ES-I3 (cell line): Measurements from ENCODE around the gene ATP11B.

Experiments used
- H3K36me3 ChIP-seq: 2 replicates; pipeline ENCODE4 v1.6.1; 2013; ENCODE audit warnings: mild to moderate bottlenecking, low read length, control low read depth, moderate library complexity; ENCODE audit not compliant: insufficient read depth
- H3K4me1 ChIP-seq: 2 replicates; pipeline ENCODE4 v1.6.1; 2013; ENCODE audit warnings: mild to moderate bottlenecking, control low read depth, low read length; ENCODE audit not compliant: insufficient read depth
- H3K9ac ChIP-seq: 2 replicates; pipeline ENCODE4 v1.6.1; 2013; ENCODE audit warnings: low read depth, mild to moderate bottlenecking, low read length, moderate library complexity
- H3K9me3 ChIP-seq: 2 replicates; pipeline ENCODE4 v1.6.1; 2013; ENCODE audit warnings: mild to moderate bottlenecking, low read length, moderate library complexity; ENCODE audit not compliant: control insufficient read depth, insufficient read depth

ATP11B gene

DNA sequence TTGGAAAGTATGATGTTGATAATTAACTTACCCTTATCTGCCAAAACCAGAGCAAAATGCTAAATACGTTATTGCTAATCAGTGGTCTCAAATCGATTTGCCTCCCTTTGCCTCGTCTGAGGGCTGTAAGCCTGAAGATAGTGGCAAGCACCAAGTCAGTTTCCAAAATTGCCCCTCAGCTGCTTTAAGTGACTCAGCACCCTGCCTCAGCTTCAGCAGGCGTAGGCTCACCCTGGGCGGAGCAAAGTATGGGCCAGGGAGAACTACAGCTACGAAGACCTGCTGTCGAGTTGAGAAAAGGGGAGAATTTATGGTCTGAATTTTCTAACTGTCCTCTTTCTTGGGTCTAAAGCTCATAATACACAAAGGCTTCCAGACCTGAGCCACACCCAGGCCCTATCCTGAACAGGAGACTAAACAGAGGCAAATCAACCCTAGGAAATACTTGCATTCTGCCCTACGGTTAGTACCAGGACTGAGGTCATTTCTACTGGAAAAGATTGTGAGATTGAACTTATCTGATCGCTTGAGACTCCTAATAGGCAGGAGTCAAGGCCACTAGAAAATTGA, 127.3 kb downstream of the ATP11B start:
- Histone ChIP-seq H3K9ac (no peak overlapping the region), H3K9me3 (no peaks in the 10 kb centered on the region), H3K36me3 (no peaks in the 10 kb centered on the region), H3K4me1 (peaks cover 18% of the 10 kb centered on the region)

GRCh38 chr3:182921665-182922355, 128.5 kb downstream of the ATP11B start:
- Histone ChIP-seq H3K9me3 (no peaks in the 10 kb centered on the region), H3K9ac (no peak overlapping the region), H3K4me1 (peaks cover 18% of the 10 kb centered on the region), H3K36me3 (no peaks in the 10 kb centered on the region)

DNA sequence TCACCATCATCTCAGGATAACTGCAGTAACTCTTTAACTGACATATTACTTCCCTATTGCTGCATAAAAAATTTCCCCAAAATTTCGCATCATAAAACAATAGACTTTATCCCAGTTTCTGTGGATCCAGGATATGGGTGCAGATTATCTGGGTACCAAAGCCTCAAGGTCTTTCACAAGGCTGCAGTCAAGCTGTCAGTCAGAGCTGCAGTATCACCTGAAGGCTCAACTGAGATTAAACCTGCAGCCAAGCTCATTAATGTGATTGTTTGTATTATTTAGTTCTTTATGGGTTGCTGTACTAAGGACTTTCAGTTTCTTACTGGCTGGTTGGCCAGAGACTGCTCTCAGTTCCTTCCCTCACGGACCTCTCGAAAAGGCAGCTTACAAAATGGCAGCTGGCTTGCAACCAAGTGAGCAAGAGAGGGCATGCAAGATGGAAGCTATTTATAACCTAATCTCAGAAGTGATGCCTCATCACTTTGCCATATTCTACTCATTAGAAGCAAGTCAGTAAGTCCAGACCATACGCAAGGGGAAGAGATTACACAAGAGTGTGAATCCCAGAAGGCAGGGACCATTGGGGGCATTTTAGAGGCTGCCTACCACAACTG, 132.1 kb downstream of the ATP11B start:
- peaks cover 12% of the 10 kb centered on the region for H3K4me1 ChIP-seq
- no peak overlapping the region for H3K9ac ChIP-seq
- no peaks in the 10 kb centered on the region for H3K9me3 ChIP-seq
- H3K36me3 ChIP-seq = no peaks in the 10 kb centered on the region

- H3K9ac ChIP-seq = no peak overlapping the region
- H3K9me3 ChIP-seq = no peaks in the 10 kb centered on the region
- H3K4me1 ChIP-seq = peaks cover 7% of the 10 kb centered on the region; the same call in 1 of the 2 replicates
- H3K36me3 ChIP-seq = no peaks in the 10 kb centered on the region
Measured at GRCh38 chr3:182925944-182926337, 132.6 kb downstream of the ATP11B start.

GRCh38 chr3:182935803-182936202, 142.5 kb downstream of the ATP11B start:
- H3K9ac ChIP-seq = no peak overlapping the region
- H3K4me1 ChIP-seq = no peaks in the 10 kb centered on the region
- no peaks in the 10 kb centered on the region; the same call in 1 of the 2 replicates for H3K9me3 ChIP-seq
- H3K36me3 ChIP-seq = no peaks in the 10 kb centered on the region; the same call in 1 of the 2 replicates

- Histone ChIP-seq H3K4me1 (no peaks in the 10 kb centered on the region), H3K9ac (no peak overlapping the region)
Measured at GRCh38 chr3:182936239-182936917, 143.1 kb downstream of the ATP11B start.

GRCh38 chr3:182936918-182937285, 143.6 kb downstream of the ATP11B start:
- no peaks in the 10 kb centered on the region; the same call in 1 of the 2 replicates for H3K36me3 ChIP-seq
- no peak overlapping the region for H3K9ac ChIP-seq
- no peaks in the 10 kb centered on the region for H3K4me1 ChIP-seq
- no peaks in the 10 kb centered on the region; the same call in 1 of the 2 replicates for H3K9me3 ChIP-seq

More at GRCh38 chr3:182936239-182936917, 143.1 kb downstream of the ATP11B start:
- H3K9me3 ChIP-seq = no peaks in the 10 kb centered on the region; the same call in 1 of the 2 replicates
- H3K36me3 ChIP-seq = no peaks in the 10 kb centered on the region; the same call in 1 of the 2 replicates

DNA sequence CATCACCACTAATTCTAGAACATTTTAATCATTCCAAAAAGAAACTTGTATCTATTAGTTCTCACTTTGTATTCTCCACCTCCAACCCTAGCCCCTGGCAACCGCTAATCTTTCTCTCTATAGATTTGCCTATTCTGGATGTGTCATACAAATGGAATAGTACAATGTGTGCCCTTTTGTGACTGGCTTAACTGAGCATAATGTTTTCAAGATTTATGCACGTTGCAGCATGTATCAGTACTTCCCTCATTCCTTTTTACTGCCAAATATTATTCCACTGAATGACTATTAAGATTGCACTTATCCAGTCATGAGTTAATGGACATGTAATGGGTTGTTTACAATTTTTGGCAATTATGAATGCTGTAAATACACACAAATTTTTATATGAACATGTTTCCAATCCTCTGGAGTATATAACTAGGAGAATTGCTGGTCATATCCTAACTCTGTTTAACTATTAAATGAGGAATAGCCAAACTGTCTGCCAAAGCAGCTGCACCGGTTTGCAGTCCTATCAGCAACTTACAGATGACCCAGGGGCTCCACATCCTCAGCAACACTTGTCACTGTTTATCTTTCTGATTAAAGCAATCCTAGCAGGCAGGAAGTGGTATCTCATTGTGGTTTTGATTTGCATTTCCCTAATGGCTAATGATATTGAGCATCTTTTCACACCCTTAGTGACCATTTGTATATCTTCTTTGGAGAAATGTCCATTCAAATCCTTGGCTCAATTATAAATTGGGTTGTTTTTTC, 144.2 kb downstream of the ATP11B start:
- H3K36me3 ChIP-seq = no peaks in the 10 kb centered on the region; the same call in 1 of the 2 replicates
- no peaks in the 10 kb centered on the region for H3K9me3 ChIP-seq
- H3K9ac ChIP-seq = no peak overlapping the region
- no peaks in the 10 kb centered on the region for H3K4me1 ChIP-seq

DNA sequence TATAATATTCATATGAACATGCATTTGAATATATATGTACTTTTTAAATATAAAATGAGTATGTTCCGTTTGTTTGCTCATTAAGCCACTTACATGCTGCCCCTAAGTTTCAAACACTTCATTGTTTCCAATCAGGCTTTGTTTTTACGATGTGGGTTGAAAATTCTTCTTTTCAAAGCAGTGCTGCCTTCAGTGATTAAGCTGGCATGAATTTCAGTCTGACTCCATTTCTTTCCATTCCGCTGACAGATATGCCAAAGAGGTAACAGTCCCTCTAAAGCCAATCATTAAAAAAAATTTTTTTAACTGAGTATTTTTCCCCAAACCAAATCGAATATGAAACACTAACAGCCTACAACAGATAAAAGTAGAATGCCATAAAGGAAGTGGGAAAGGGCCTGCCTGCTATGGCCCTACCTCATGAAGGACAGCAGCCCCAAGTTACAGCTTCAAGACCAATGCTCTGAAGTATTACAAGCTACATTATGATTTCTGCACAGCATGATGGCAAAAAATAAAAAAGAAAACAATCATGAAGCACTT, 147.0 kb downstream of the ATP11B start:
- Histone ChIP-seq H3K4me1 (peaks cover 10% of the 10 kb centered on the region), H3K36me3 (peaks cover 3% of the 10 kb centered on the region; the same call in 1 of the 2 replicates), H3K9me3 (no peaks in the 10 kb centered on the region), H3K9ac (no peak overlapping the region)

- Histone ChIP-seq H3K9ac (no peak overlapping the region), H3K9me3 (no peaks in the 10 kb centered on the region), H3K4me1 (peaks cover 16% of the 10 kb centered on the region), H3K36me3 (0 out of 2 replicates have a peak, but pooled peaks cover 3% of the 10 kb centered on the region)
Measured at GRCh38 chr3:182941719-182942118, 148.4 kb downstream of the ATP11B start.

GRCh38 chr3:182947888-182948287, 154.6 kb downstream of the ATP11B start:
- Histone ChIP-seq H3K9me3 (peaks cover 2% of the 10 kb centered on the region; the same call in 1 of the 2 replicates), H3K4me1 (peaks cover 16% of the 10 kb centered on the region), H3K36me3 (peaks cover 3% of the 10 kb centered on the region; the same call in 1 of the 2 replicates), H3K9ac (no peak overlapping the region)

DNA sequence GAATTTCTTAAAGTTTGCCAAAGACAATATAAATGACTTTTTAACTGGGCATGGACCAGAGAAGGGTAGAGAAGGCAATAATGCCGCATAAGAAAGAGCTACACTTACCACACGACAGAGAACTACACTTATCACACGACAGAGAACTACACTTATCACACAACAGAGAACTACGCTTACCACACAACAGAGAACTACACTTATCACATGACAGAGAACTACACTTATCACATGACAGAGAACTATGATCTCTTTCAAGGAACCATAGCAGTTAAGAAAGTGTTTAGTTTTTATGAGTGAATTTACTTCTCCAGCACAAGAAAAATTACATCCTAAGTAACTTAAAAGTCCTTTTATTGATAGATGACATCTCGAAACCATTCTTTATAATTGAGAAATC, 155.0 kb downstream of the ATP11B start:
- Histone ChIP-seq H3K36me3 (peaks cover 3% of the 10 kb centered on the region; the same call in 1 of the 2 replicates), H3K9ac (no peak overlapping the region), H3K9me3 (peaks cover 2% of the 10 kb centered on the region; the same call in 1 of the 2 replicates), H3K4me1 (peaks cover 16% of the 10 kb centered on the region)

- Histone ChIP-seq H3K9ac (no peak overlapping the region), H3K4me1 (peaks cover 12% of the 10 kb centered on the region), H3K9me3 (peaks cover 2% of the 10 kb centered on the region; the same call in 1 of the 2 replicates), H3K36me3 (no peaks in the 10 kb centered on the region; the same call in 1 of the 2 replicates)
Measured at GRCh38 chr3:182949688-182950087, 156.4 kb downstream of the ATP11B start.
